H1 (cell line): Measurements from ENCODE around the gene MMEL1. TPM values are rescaled to one million over a fixed set of nuclear protein-coding genes. Genes with fewer than 3 reads are reported as not detected.

Source experiments
- CTCF ChIA-PET: fragments of 300-600 bp; sonication (Branson Sonifier 250); formaldehyde crosslinking; loops from one replicate; lab custom pipeline; 2021; ENCODE audit not compliant: partially characterized antibody; lab: Charles Lee
- POLR2A ChIA-PET: fragments of 300-600 bp; sonication (Branson Sonifier 250); formaldehyde crosslinking; loops from one replicate; lab custom pipeline; 2021; ENCODE audit warnings: inconsistent platforms; ENCODE audit not compliant: partially characterized antibody; lab: Charles Lee
- DNase-seq, 2 experiments: peaks; one replicate each; pipeline versions ENCODE4 v3.0.0 to v3.0.0-alpha.2; 2010 to 2022; ENCODE audit warnings: low spot score in 2 of 2, low read depth in 1 of 2, mixed read lengths in 1 of 2
- FAIRE-seq: peaks from 2 replicates; lab custom pipeline; 2011; peaks lifted over from hg19 to GRCh38; lab: Jason Lieb, UNC
- H2AFZ ChIP-seq: 2 replicates; pipeline ENCODE4 v1.8.1; 2012; ENCODE audit warnings: low read length, inconsistent platforms
- H2AK5ac ChIP-seq: 2 replicates; pipeline ENCODE4 v1.6.1; 2013; ENCODE audit warnings: low read depth, low read length
- H2BK120ac ChIP-seq: replicated peaks from 2 replicates; pipeline ENCODE3; 2013; ENCODE audit warnings: low read depth, low read length, inconsistent platforms
- H2BK12ac ChIP-seq: 2 replicates; pipeline ENCODE4 v1.6.1; 2013; ENCODE audit warnings: low read depth, low read length
- H2BK15ac ChIP-seq: 2 replicates; pipeline ENCODE4 v1.6.1; 2013; ENCODE audit warnings: low read length
- H2BK20ac ChIP-seq: 2 replicates; pipeline ENCODE4 v1.6.1; 2013; ENCODE audit warnings: low read length
- H2BK5ac ChIP-seq: 2 replicates; pipeline ENCODE4 v1.6.1; 2013; ENCODE audit warnings: low read depth, low read length
- H3K14ac ChIP-seq: 2 replicates; pipeline ENCODE4 v1.6.1; 2013; ENCODE audit warnings: inconsistent platforms; ENCODE audit not compliant: insufficient read length
- H3K18ac ChIP-seq: 2 replicates; pipeline ENCODE4 v1.6.1; 2013; ENCODE audit warnings: low read length; ENCODE audit errors: extremely low read depth
- H3K23ac ChIP-seq: 2 replicates; pipeline ENCODE4 v1.6.1; 2013; ENCODE audit warnings: inconsistent platforms; ENCODE audit not compliant: insufficient read length
- H3K23me2 ChIP-seq: 2 replicates; pipeline ENCODE4 v1.6.1; 2013; ENCODE audit warnings: low read depth, low read length
- H3K27ac ChIP-seq: 2 replicates; pipeline ENCODE4 v1.6.1; 2011; ENCODE audit warnings: low read depth, low read length, inconsistent platforms
- H3K27me3 ChIP-seq, 4 experiments: replicated peaks in 1 of 4; 1 replicate in 1 of 4; 2 replicates in 3 of 4; pipeline versions ENCODE4 v1.6.1 to v1.8.1; 2011 to 2013; ENCODE audit warnings: low read length in 3 of 4, mild to moderate bottlenecking in 3 of 4, inconsistent platforms in 2 of 4, mixed read lengths in 2 of 4, moderate library complexity in 1 of 4; ENCODE audit not compliant: control insufficient read depth in 3 of 4, insufficient read depth in 3 of 4; ENCODE audit errors: extremely low read depth in 1 of 4
- H3K36me3 ChIP-seq, 4 experiments: 2 replicates each; pipeline versions ENCODE4 v1.6.1 to v1.8.1; 2011 to 2013; ENCODE audit warnings: mild to moderate bottlenecking in 4 of 4, low read length in 3 of 4, moderate library complexity in 2 of 4, control low read depth in 1 of 4, inconsistent platforms in 1 of 4; ENCODE audit not compliant: insufficient read depth in 4 of 4, control insufficient read depth in 2 of 4
- H3K4ac ChIP-seq: replicated peaks from 2 replicates; pipeline ENCODE3; 2013; ENCODE audit warnings: low read length, low read depth, mixed read lengths, inconsistent platforms; ENCODE audit not compliant: insufficient read length
- H3K4me1 ChIP-seq, 4 experiments: replicated peaks in 1 of 4; 1 replicate in 1 of 4; 2 replicates in 3 of 4; pipeline versions ENCODE4 v1.6.1 to v1.8.1; 2011 to 2013; ENCODE audit warnings: low read length in 3 of 4, inconsistent platforms in 2 of 4, mixed read lengths in 1 of 4; ENCODE audit not compliant: insufficient read depth in 4 of 4, control insufficient read depth in 3 of 4
- H3K4me2 ChIP-seq, 2 experiments: 2 replicates each; pipeline versions ENCODE4 v1.6.1 to v1.8.1; 2011 to 2013; ENCODE audit warnings: low read depth in 2 of 2, low read length in 2 of 2, control low read depth in 1 of 2, inconsistent platforms in 1 of 2, mild to moderate bottlenecking in 1 of 2; ENCODE audit not compliant: insufficient read depth in 1 of 2
- H3K4me3 ChIP-seq, 4 experiments: fragments of 200-600, 300-600 bp in 1 of 4; sonication (generic), shearing (Covaris generic), sonication (Bioruptor Twin) in 1 of 4; 2 replicates each; pipeline versions ENCODE4 v1.5.1 to v1.8.1; 2011 to 2016; ENCODE audit warnings: low read length in 4 of 4, low read depth in 3 of 4, control low read depth in 2 of 4, inconsistent platforms in 2 of 4, mild to moderate bottlenecking in 2 of 4, mixed read lengths in 1 of 4, moderate library complexity in 1 of 4; ENCODE audit not compliant: insufficient read depth in 2 of 4; ENCODE audit errors: extremely low read depth in 1 of 4
- H3K56ac ChIP-seq: replicated peaks from 2 replicates; pipeline ENCODE3; 2013; ENCODE audit warnings: low read depth, mild to moderate bottlenecking, mixed read lengths, low read length, inconsistent platforms; ENCODE audit not compliant: insufficient read length
- H3K79me1 ChIP-seq: 2 replicates; pipeline ENCODE4 v1.6.1; 2013; ENCODE audit warnings: low read depth, low read length, control low read depth
- H3K79me2 ChIP-seq, 2 experiments: 2 replicates each; pipeline versions ENCODE4 v1.6.1 to v1.8.1; 2012 to 2013; ENCODE audit warnings: low read length in 2 of 2, mild to moderate bottlenecking in 2 of 2, inconsistent platforms in 1 of 2; ENCODE audit not compliant: insufficient read depth in 2 of 2, control insufficient read depth in 1 of 2
- H3K9ac ChIP-seq, 4 experiments: replicated peaks in 1 of 4; 1 replicate in 1 of 4; 2 replicates in 3 of 4; pipeline versions ENCODE4 v1.6.1 to v1.8.1; 2011 to 2013; ENCODE audit warnings: low read depth in 3 of 4, low read length in 3 of 4, control low read depth in 2 of 4, mild to moderate bottlenecking in 2 of 4, moderate library complexity in 2 of 4, inconsistent platforms in 1 of 4; ENCODE audit errors: extremely low read depth in 1 of 4
- H3K9me3 ChIP-seq, 2 experiments: 2 replicates each; pipeline versions ENCODE4 v1.6.1 to v1.8.1; 2012 to 2013; ENCODE audit warnings: mild to moderate bottlenecking in 2 of 2, moderate library complexity in 2 of 2, control low read depth in 1 of 2, inconsistent platforms in 1 of 2, low read depth in 1 of 2, low read length in 1 of 2, mixed read lengths in 1 of 2; ENCODE audit not compliant: insufficient read depth in 2 of 2
- H4K20me1 ChIP-seq, 2 experiments: replicated peaks in 1 of 2; 2 replicates each; pipeline versions ENCODE3 to v1.8.1; 2011 to 2013; ENCODE audit warnings: inconsistent platforms in 2 of 2, low read length in 2 of 2, mild to moderate bottlenecking in 1 of 2; ENCODE audit not compliant: insufficient read depth in 2 of 2, control insufficient read depth in 1 of 2
- H4K5ac ChIP-seq: 2 replicates; pipeline ENCODE4 v1.6.1; 2013; ENCODE audit warnings: low read length, low read depth, mixed read lengths, inconsistent platforms; ENCODE audit not compliant: insufficient read length
- H4K8ac ChIP-seq: 2 replicates; pipeline ENCODE4 v1.8.0; 2013; ENCODE audit warnings: mild to moderate bottlenecking, moderate library complexity, low read length, inconsistent platforms; ENCODE audit not compliant: insufficient read depth; ENCODE audit errors: extremely low read depth
- H4K91ac ChIP-seq: replicated peaks from 2 replicates; pipeline ENCODE3; 2013; ENCODE audit warnings: low read length, mixed read lengths, inconsistent platforms; ENCODE audit not compliant: insufficient read length
- EP300 ChIP-seq, 2 experiments: IDR thresholded peaks; 1 replicate in 1 of 2; 2 replicates in 1 of 2; pipeline ENCODE4 v1.6.1; 2011 to 2012; ENCODE audit warnings: low read depth in 2 of 2, low read length in 2 of 2, mild to moderate bottlenecking in 2 of 2, borderline replicate concordance in 1 of 2, inconsistent platforms in 1 of 2, moderate library complexity in 1 of 2
- NRF1 ChIP-seq: IDR thresholded peaks from 2 replicates; pipeline ENCODE4 v1.6.1; 2011; ENCODE audit warnings: mild to moderate bottlenecking, low read depth, low read length, improper control_type of control experiment
- WGBS, 2 experiments: shearing (Covaris generic) in 1 of 2; methylation state at CpG; one replicate each; pipeline versions ENCODE4 v1.1.6 to v1.1.7; 2013 to 2015; ENCODE audit warnings: low lambda C conversion rate in 2 of 2, mixed read lengths in 2 of 2, inconsistent platforms in 1 of 2, low coverage in 1 of 2, missing lambda C conversion rate in 1 of 2; ENCODE audit not compliant: insufficient replicate concordance in 2 of 2, insufficient coverage in 1 of 2, insufficient read length in 1 of 2; ENCODE audit errors: extremely low coverage in 1 of 2, missing lambda C conversion rate in 1 of 2; 5-methylcytosine and 5-hydroxymethylcytosine counted together
- polyA plus RNA-seq, 7 experiments: library from polyadenylated mRNA; depleted of rRNA in 3 of 7; stranded (reverse) in 5 of 7; unstranded in 2 of 7; fragments of >200 nt in 5 of 7; fragments of 200-250 nt in 2 of 7; gene quantifications; 1 replicate in 5 of 7; 2 replicates in 1 of 7; 4 replicates in 1 of 7; pipeline versions ENCODE4 v1.2.1 to v1.2.3, GENCODE V29; 2011 to 2013; ENCODE audit warnings: missing spikeins in 2 of 7, mixed read lengths in 2 of 7
- total RNA-seq: library from RNA; stranded (reverse); fragmentation: NEBNext Ultra II Directional; extraction: Animal tissue kit (Norgen Biotek cat#: 25700); gene quantifications from 2 replicates; pipeline ENCODE4 v1.2.1, GENCODE V29; 2021

MMEL1 gene
- total and polyA plus RNA-seq, 2 of the 8 experiments (the other 6 are each of a cell fraction or from before 2014, with no cell fraction given), result 0.91 to 1.7 TPM

GRCh38 chr1:2596530-2597333 is 36.1 kb downstream of the MMEL1 start:
- H3K9ac ChIP-seq, result no peak overlapping the region
- no peak overlapping the region for H2AK5ac ChIP-seq
- no peaks in the 10 kb centered on the region for H4K20me1 ChIP-seq
- no peak overlapping the region for H2BK15ac ChIP-seq
- no peak overlapping the region for H3K14ac ChIP-seq
- no peak overlapping the region for H2BK5ac ChIP-seq
- H2BK120ac ChIP-seq, result no peak overlapping the region
- no peak overlapping the region for H4K91ac ChIP-seq
- H3K79me1 ChIP-seq, result no peaks in the 10 kb centered on the region
- no peak overlapping the region for H3K18ac ChIP-seq
- no peak for FAIRE-seq
- POLR2A ChIA-PET, result no interaction called here
- no peaks in the 10 kb centered on the region for H3K4me1 ChIP-seq
- no peak overlapping the region for H3K27ac ChIP-seq
- H3K56ac ChIP-seq, result no peak overlapping the region
- 88% methylated on average over 20 of the region's 28 CpGs; no CpG with 5 or more reads in 1 of the 2 experiments for WGBS, 2 experiments
- no peak overlapping the region for H2BK20ac ChIP-seq
- no peak overlapping the region for H3K4ac ChIP-seq
- CTCF ChIA-PET, result interaction anchor here (0.6 kb wide), 1 partner anchor 548 kb away, joined by 3 read pairs; no protein-coding TSS in a partner anchor
- H3K79me2 ChIP-seq, result no peaks in the 10 kb centered on the region
- H2BK12ac ChIP-seq, result no peak overlapping the region
- H3K36me3 ChIP-seq, result no peaks in the 10 kb centered on the region
- no peak overlapping the region for H3K4me2 ChIP-seq
- no peak overlapping the region for H4K5ac ChIP-seq
- H3K9me3 ChIP-seq, result peaks cover 0 to 3% of the 10 kb centered on the region in 2 experiments; a peak in 2 of 4 replicates
- no peak overlapping the region for H4K8ac ChIP-seq
- H3K4me3 ChIP-seq, result no peak overlapping the region
- no peak for DNase-seq
- H3K23ac ChIP-seq, result no peak overlapping the region
- no peaks in the 10 kb centered on the region for H3K27me3 ChIP-seq
- no peak overlapping the region for H2AFZ ChIP-seq
- no peaks in the 10 kb centered on the region for H3K23me2 ChIP-seq
- no peak for TF ChIP-seq EP300 (IDR thresholded peaks at IDR 0.05; ENCODE audit: borderline replicate concordance in 1 of 2, low read depth in 2 of 2, low read length in 2 of 2)
- no peak for TF ChIP-seq NRF1
